ENCODE data around the gene FBXO33. TPM values are rescaled to one million over a fixed set of nuclear protein-coding genes. Genes with fewer than 3 reads are reported as not detected.

Gene FBXO33
- total and polyA plus RNA-seq, 2 of the 8 experiments (the other 6 are each of a cell fraction or from before 2014, with no cell fraction given) = 4.7 to 11.5 TPM

DNA sequence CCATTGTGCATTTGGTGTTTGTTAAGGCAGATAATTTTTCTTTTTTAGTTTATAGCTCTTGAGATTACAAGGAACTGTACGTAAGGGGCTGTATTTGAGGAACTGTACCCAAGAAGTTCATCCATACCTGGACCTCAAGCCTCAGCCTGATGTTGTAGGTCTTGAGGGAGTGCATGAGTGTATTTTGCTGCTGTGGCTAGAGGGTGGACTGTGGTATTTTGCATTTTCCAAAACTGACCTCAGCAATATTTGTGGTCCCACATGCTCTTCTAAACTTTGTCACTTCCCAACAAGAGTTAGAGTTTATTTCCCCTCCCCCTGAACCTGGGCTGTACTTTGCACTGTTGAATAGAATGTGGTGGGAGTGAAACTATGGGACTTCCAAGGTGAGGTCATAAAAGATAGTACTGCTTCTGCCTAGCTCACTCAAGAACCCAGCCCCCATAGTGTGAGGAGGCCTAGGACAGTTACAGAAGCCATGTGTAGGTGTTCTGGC, 42.2 kb upstream of the FBXO33 start (continued):
- TF ChIP-seq, protein P1, sequence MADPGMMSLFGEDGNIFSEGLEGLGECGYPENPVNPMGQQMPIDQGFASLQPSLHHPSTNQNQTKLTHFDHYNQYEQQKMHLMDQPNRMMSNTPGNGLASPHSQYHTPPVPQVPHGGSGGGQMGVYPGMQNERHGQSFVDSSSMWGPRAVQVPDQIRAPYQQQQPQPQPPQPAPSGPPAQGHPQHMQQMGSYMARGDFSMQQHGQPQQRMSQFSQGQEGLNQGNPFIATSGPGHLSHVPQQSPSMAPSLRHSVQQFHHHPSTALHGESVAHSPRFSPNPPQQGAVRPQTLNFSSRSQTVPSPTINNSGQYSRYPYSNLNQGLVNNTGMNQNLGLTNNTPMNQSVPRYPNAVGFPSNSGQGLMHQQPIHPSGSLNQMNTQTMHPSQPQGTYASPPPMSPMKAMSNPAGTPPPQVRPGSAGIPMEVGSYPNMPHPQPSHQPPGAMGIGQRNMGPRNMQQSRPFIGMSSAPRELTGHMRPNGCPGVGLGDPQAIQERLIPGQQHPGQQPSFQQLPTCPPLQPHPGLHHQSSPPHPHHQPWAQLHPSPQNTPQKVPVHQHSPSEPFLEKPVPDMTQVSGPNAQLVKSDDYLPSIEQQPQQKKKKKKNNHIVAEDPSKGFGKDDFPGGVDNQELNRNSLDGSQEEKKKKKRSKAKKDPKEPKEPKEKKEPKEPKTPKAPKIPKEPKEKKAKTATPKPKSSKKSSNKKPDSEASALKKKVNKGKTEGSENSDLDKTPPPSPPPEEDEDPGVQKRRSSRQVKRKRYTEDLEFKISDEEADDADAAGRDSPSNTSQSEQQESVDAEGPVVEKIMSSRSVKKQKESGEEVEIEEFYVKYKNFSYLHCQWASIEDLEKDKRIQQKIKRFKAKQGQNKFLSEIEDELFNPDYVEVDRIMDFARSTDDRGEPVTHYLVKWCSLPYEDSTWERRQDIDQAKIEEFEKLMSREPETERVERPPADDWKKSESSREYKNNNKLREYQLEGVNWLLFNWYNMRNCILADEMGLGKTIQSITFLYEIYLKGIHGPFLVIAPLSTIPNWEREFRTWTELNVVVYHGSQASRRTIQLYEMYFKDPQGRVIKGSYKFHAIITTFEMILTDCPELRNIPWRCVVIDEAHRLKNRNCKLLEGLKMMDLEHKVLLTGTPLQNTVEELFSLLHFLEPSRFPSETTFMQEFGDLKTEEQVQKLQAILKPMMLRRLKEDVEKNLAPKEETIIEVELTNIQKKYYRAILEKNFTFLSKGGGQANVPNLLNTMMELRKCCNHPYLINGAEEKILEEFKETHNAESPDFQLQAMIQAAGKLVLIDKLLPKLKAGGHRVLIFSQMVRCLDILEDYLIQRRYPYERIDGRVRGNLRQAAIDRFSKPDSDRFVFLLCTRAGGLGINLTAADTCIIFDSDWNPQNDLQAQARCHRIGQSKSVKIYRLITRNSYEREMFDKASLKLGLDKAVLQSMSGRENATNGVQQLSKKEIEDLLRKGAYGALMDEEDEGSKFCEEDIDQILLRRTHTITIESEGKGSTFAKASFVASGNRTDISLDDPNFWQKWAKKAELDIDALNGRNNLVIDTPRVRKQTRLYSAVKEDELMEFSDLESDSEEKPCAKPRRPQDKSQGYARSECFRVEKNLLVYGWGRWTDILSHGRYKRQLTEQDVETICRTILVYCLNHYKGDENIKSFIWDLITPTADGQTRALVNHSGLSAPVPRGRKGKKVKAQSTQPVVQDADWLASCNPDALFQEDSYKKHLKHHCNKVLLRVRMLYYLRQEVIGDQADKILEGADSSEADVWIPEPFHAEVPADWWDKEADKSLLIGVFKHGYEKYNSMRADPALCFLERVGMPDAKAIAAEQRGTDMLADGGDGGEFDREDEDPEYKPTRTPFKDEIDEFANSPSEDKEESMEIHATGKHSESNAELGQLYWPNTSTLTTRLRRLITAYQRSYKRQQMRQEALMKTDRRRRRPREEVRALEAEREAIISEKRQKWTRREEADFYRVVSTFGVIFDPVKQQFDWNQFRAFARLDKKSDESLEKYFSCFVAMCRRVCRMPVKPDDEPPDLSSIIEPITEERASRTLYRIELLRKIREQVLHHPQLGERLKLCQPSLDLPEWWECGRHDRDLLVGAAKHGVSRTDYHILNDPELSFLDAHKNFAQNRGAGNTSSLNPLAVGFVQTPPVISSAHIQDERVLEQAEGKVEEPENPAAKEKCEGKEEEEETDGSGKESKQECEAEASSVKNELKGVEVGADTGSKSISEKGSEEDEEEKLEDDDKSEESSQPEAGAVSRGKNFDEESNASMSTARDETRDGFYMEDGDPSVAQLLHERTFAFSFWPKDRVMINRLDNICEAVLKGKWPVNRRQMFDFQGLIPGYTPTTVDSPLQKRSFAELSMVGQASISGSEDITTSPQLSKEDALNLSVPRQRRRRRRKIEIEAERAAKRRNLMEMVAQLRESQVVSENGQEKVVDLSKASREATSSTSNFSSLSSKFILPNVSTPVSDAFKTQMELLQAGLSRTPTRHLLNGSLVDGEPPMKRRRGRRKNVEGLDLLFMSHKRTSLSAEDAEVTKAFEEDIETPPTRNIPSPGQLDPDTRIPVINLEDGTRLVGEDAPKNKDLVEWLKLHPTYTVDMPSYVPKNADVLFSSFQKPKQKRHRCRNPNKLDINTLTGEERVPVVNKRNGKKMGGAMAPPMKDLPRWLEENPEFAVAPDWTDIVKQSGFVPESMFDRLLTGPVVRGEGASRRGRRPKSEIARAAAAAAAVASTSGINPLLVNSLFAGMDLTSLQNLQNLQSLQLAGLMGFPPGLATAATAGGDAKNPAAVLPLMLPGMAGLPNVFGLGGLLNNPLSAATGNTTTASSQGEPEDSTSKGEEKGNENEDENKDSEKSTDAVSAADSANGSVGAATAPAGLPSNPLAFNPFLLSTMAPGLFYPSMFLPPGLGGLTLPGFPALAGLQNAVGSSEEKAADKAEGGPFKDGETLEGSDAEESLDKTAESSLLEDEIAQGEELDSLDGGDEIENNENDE (IDR thresholded peaks at IDR 0.05; ENCODE audit: insufficient replicate concordance, low read length) = no peak
- TF ChIP-seq JUN (IDR thresholded peaks at IDR 0.05; ENCODE audit: low read depth, low read length) = no peak
- no peak for TF ChIP-seq POLR2A (IDR thresholded peaks at IDR 0.05; ENCODE audit: control extremely low read depth in 1 of 2, low read depth in 2 of 2, low read length in 2 of 2)
- no peak for TF ChIP-seq SRF (IDR thresholded peaks at IDR 0.05; ENCODE audit: low read depth, low read length)
- no peak for TF ChIP-seq CHD2 (IDR thresholded peaks at IDR 0.05; ENCODE audit: low read length)
- TF ChIP-seq RFX5 (IDR thresholded peaks at IDR 0.05; ENCODE audit: borderline replicate concordance, low read depth, low read length) = no peak
- TF ChIP-seq, protein P2, sequence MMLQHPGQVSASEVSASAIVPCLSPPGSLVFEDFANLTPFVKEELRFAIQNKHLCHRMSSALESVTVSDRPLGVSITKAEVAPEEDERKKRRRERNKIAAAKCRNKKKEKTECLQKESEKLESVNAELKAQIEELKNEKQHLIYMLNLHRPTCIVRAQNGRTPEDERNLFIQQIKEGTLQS (IDR thresholded peaks at IDR 0.05; ENCODE audit: insufficient read depth, low read depth, low read length) = no peak
- no peak for TF ChIP-seq RAD21 (IDR thresholded peaks at IDR 0.05 in 1 of 2, conservative IDR thresholded peaks at IDR 0.05 in 1 of 2; ENCODE audit: low read depth in 2 of 2, low read length in 2 of 2)
- TF ChIP-seq SAP30 (IDR thresholded peaks at IDR 0.05; ENCODE audit: insufficient read depth, insufficient replicate concordance, low read length) = no peak

All from H1 (cell line).